PC-3 (cell line): ENCODE results near the gene PPP2R5D. TPM values are rescaled to one million over a fixed set of nuclear protein-coding genes. Genes with fewer than 3 reads are reported as not detected.

Experiments
- ATAC-seq: fragments of 200-7000 bp; cut with Tn5 transposase; 2 replicates; pipeline ENCODE4 v1.9.1; 2020; ENCODE audit warnings: mild to moderate bottlenecking, moderate library complexity
- BruUV-seq: library from RNA; stranded (reverse); fragments of 400-500 nt; replicated peaks from 2 replicates; lab custom pipeline; 2021; lab: Mats Ljungman, UMichigan
- CTCF ChIA-PET: fragments of 300-600 bp; sonication (Branson Sonifier 250); formaldehyde crosslinking; loops from one replicate; lab custom pipeline; 2022; ENCODE audit warnings: antibody characterized with exemption; lab: Charles Lee
- POLR2A ChIA-PET: fragments of 300-600 bp; sonication (Branson Sonifier 250); formaldehyde crosslinking; loops from one replicate; lab custom pipeline; 2022; ENCODE audit warnings: antibody characterized with exemption; ENCODE audit not compliant: unreplicated experiment; lab: Charles Lee
- DNase-seq: peaks from one replicate; pipeline ENCODE4 v3.0.0-alpha.2; 2015
- H2AFZ ChIP-seq: fragments of 300-600 bp; sonication (generic); 2 replicates; pipeline ENCODE4 v1.6.0; 2016; ENCODE audit warnings: antibody characterized with exemption, low read length
- H3F3A ChIP-seq: fragments of 300-600 bp; sonication (generic); one replicate; pipeline ENCODE4 v1.6.0; 2017; ENCODE audit warnings: antibody characterized with exemption, low read length, control low read depth, mild to moderate bottlenecking; ENCODE audit not compliant: unreplicated experiment
- H3K27ac ChIP-seq: fragments of 300-600 bp; sonication (generic); 2 replicates; pipeline ENCODE4 v1.5.1; 2016; ENCODE audit warnings: mild to moderate bottlenecking, low read length
- H3K27me3 ChIP-seq: fragments of 300-600 bp; sonication (generic); 2 replicates; pipeline ENCODE4 v1.6.1; 2016; ENCODE audit warnings: low read length, mixed read lengths
- H3K36me3 ChIP-seq: fragments of 300-600 bp; sonication (generic); 2 replicates; pipeline ENCODE4 v1.6.1; 2016; ENCODE audit warnings: low read depth, mixed run types, low read length, mixed read lengths
- H3K4me1 ChIP-seq: fragments of 300-600 bp; sonication (generic); 2 replicates; pipeline ENCODE4 v1.5.1; 2016; ENCODE audit warnings: low read length; ENCODE audit not compliant: insufficient read depth
- H3K4me2 ChIP-seq: fragments of 300-600 bp; sonication (generic); 2 replicates; pipeline ENCODE4 v1.6.0; 2016; ENCODE audit warnings: low read length
- H3K4me3 ChIP-seq: fragments of 300-600 bp; sonication (generic); 2 replicates; pipeline ENCODE4 v1.5.1; 2016; ENCODE audit warnings: mild to moderate bottlenecking, low read length, mixed read lengths
- H3K79me2 ChIP-seq: fragments of 300-600 bp; sonication (generic); 2 replicates; pipeline ENCODE4 v1.6.1; 2017; ENCODE audit warnings: low read length, mixed read lengths
- H3K9ac ChIP-seq: fragments of 300-600 bp; sonication (generic); 2 replicates; pipeline ENCODE4 v1.6.0; 2016; ENCODE audit warnings: mild to moderate bottlenecking, low read length
- H3K9me2 ChIP-seq: fragments of 300-600 bp; sonication (generic); replicated peaks from 2 replicates; pipeline ENCODE4 v1.6.1; 2016; ENCODE audit warnings: mixed run types, low read length, mixed read lengths
- H3K9me3 ChIP-seq: fragments of 300-600 bp; sonication (generic); 2 replicates; pipeline ENCODE4 v1.6.1; 2016; ENCODE audit warnings: low read length, mixed read lengths
- H4K20me1 ChIP-seq: fragments of 300-600 bp; sonication (generic); 2 replicates; pipeline ENCODE4 v1.6.1; 2016; ENCODE audit warnings: low read length, mixed read lengths
- EZH2 ChIP-seq: fragments of 300-600 bp; sonication (generic); IDR thresholded peaks from one replicate; pipeline ENCODE4 v1.6.1; 2017; ENCODE audit warnings: antibody characterized with exemption, mild to moderate bottlenecking, low read length; ENCODE audit not compliant: unreplicated experiment
- EZH2phosphoT487 ChIP-seq: fragments of 300-600 bp; sonication (generic); IDR thresholded peaks from 2 replicates; pipeline ENCODE4 v1.6.1; 2018; ENCODE audit warnings: mild to moderate bottlenecking, antibody characterized with exemption, low read length, borderline replicate concordance
- intact Hi-C: fragments of 100-400 bp; cut with micrococcal nuclease; formaldehyde crosslinking; loops from 2 replicates; pipeline ENCODE4 v1.9.0; 2023
- total RNA-seq: library from RNA; depleted of rRNA; stranded (reverse); fragments of >200 nt; gene quantifications from 2 replicates; pipeline ENCODE4 v1.2.3, GENCODE V29; 2014
- TF ChIP-seq, protein P1 (sequence below): fragments of 300-600 bp; sonication (generic); conservative IDR thresholded peaks from 2 replicates; pipeline ENCODE4 v1.5.1; 2017; ENCODE audit warnings: antibody characterized with exemption, low read depth, mild to moderate bottlenecking, low read length

PPP2R5D gene
- total RNA-seq, 1 experiment from 2014 or later, result 54.1 TPM

DNA sequence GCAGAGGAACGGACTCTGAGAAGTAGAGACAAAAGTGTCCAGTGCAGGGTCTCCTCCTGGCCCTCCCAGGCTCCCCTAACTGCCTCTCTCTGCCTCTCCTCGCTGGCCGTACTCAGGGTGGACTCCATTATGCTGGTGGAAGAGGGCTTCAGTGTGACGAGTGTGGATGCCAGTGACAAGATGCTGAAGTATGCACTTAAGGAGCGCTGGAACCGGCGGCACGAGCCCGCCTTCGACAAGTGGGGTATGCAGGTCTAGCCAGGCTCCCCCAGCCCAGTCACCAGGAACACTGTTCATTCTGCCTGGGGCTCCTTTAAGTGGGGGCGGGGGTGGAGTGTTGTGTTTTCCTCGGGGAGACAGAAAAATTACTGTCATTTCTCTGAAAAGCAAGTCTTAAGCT lies 22.3 kb upstream of the PPP2R5D start:
- no peak overlapping the region for H3K4me2 ChIP-seq
- CTCF ChIA-PET, result no interaction called here
- H4K20me1 ChIP-seq, result no peaks in the 10 kb centered on the region
- no peaks in the 10 kb centered on the region for H3K9me2 ChIP-seq
- ATAC-seq, result no peak
- H3K9me3 ChIP-seq, result no peaks in the 10 kb centered on the region
- no peak overlapping the region for H3K27ac ChIP-seq
- no peaks in the 10 kb centered on the region; the same call in 1 of the 2 replicates for H3K36me3 ChIP-seq
- BruUV-seq, result no TSS peak
- H3K4me3 ChIP-seq, result no peak overlapping the region
- POLR2A ChIA-PET, result interaction anchor here (0.6 kb wide), 1 partner anchor 35 kb away, joined by 4 read pairs; no protein-coding TSS in a partner anchor
- no peaks in the 10 kb centered on the region for H3F3A ChIP-seq
- no peak overlapping the region for H2AFZ ChIP-seq
- H3K27me3 ChIP-seq, result no peaks in the 10 kb centered on the region
- TF ChIP-seq, protein P1, sequence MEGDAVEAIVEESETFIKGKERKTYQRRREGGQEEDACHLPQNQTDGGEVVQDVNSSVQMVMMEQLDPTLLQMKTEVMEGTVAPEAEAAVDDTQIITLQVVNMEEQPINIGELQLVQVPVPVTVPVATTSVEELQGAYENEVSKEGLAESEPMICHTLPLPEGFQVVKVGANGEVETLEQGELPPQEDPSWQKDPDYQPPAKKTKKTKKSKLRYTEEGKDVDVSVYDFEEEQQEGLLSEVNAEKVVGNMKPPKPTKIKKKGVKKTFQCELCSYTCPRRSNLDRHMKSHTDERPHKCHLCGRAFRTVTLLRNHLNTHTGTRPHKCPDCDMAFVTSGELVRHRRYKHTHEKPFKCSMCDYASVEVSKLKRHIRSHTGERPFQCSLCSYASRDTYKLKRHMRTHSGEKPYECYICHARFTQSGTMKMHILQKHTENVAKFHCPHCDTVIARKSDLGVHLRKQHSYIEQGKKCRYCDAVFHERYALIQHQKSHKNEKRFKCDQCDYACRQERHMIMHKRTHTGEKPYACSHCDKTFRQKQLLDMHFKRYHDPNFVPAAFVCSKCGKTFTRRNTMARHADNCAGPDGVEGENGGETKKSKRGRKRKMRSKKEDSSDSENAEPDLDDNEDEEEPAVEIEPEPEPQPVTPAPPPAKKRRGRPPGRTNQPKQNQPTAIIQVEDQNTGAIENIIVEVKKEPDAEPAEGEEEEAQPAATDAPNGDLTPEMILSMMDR, result no peak
- no peak for TF ChIP-seq EZH2
- no peak for TF ChIP-seq EZH2phosphoT487
- peaks cover 15% of the 10 kb centered on the region; the same call in 1 of the 2 replicates for H3K4me1 ChIP-seq
- DNase-seq, result no peak
- no peaks in the 10 kb centered on the region for H3K79me2 ChIP-seq
- intact Hi-C loops, result no loop called here
- H3K9ac ChIP-seq, result no peak overlapping the region

- H3K27me3 ChIP-seq, result no peaks in the 10 kb centered on the region
- TF ChIP-seq EZH2phosphoT487, result no peak
- TF ChIP-seq EZH2, result no peak
- TF ChIP-seq, protein P1, result no peak
- H3F3A ChIP-seq, result no peaks in the 10 kb centered on the region
- no peak for DNase-seq
- H3K4me3 ChIP-seq, result no peak overlapping the region
- H2AFZ ChIP-seq, result no peak overlapping the region
- no peaks in the 10 kb centered on the region for H4K20me1 ChIP-seq
- ATAC-seq, result no peak
- H3K9me2 ChIP-seq, result no peaks in the 10 kb centered on the region
- no peaks in the 10 kb centered on the region for H3K9me3 ChIP-seq
- ChIA-PET CTCF (no interaction called here), POLR2A (interaction anchor here (0.6 kb wide), 1 partner anchor 34 kb away, joined by 4 read pairs; no protein-coding TSS in a partner anchor)
- no TSS peak for BruUV-seq
- H3K36me3 ChIP-seq, result no peaks in the 10 kb centered on the region; the same call in 1 of the 2 replicates
- no peak overlapping the region for H3K4me2 ChIP-seq
- no peaks in the 10 kb centered on the region for H3K79me2 ChIP-seq
- no peak overlapping the region for H3K9ac ChIP-seq
- peaks cover 15% of the 10 kb centered on the region; the same call in 1 of the 2 replicates for H3K4me1 ChIP-seq
- no peak overlapping the region for H3K27ac ChIP-seq
- intact Hi-C loops, result no loop called here
Measured at GRCh38 chr6:42962502-42963178, 21.7 kb upstream of the PPP2R5D start.

- no peak for DNase-seq
- Histone ChIP-seq H4K20me1 (no peaks in the 10 kb centered on the region), H3K4me3 (no peak overlapping the region), H3K79me2 (no peaks in the 10 kb centered on the region), H3K9me3 (no peaks in the 10 kb centered on the region), H3K4me1 (peaks cover 15% of the 10 kb centered on the region; the same call in 1 of the 2 replicates), H3K4me2 (no peak overlapping the region), H3F3A (no peaks in the 10 kb centered on the region), H3K36me3 (no peaks in the 10 kb centered on the region; the same call in 1 of the 2 replicates), H3K9me2 (no peaks in the 10 kb centered on the region), H2AFZ (no peak overlapping the region), H3K27me3 (no peaks in the 10 kb centered on the region), H3K9ac (no peak overlapping the region), H3K27ac (no peak overlapping the region)
- no peak for ATAC-seq
- ChIA-PET CTCF (no interaction called here), POLR2A (no interaction called here)
- intact Hi-C loops, result no loop called here
- no TSS peak for BruUV-seq
- TF ChIP-seq, protein P1, result no peak
- TF ChIP-seq EZH2phosphoT487, result no peak
- no peak for TF ChIP-seq EZH2
Measured at GRCh38 chr6:42963179-42963854, 21.1 kb upstream of the PPP2R5D start.
